ENCODE results near the gene ARHGAP29. TPM values are rescaled to one million over a fixed set of nuclear protein-coding genes. Genes with fewer than 3 reads are reported as not detected.

ARHGAP29 gene
- total RNA-seq, 4 donors from 2014 or later, result 56.2 to 115 (median 77.7) TPM

GRCh38 chr1:94183197-94183815 lies 54.1 kb downstream of the ARHGAP29 start:
- H3K27ac ChIP-seq, result no peak overlapping the region
- no peaks in the 10 kb centered on the region for H3K27me3 ChIP-seq
- peaks cover 15 to 36% of the 10 kb centered on the region in 2 donors for H3K36me3 ChIP-seq
- WGBS, 2 donors, result 79 to 83% methylated on average over 3 of the region's 3 CpGs
- TF ChIP-seq POLR2A (IDR thresholded peaks at IDR 0.05) (no peak), CTCF (IDR thresholded peaks at IDR 0.05) (no peak)
- no peaks in the 10 kb centered on the region for H3K9me3 ChIP-seq
- no peak overlapping the region for H3K4me3 ChIP-seq (replicated peaks in 1 of 3)
- H3K4me1 ChIP-seq, result peaks cover 0 to 5% of the 10 kb centered on the region in 2 donors
- no peak for DNase-seq
- intact Hi-C loops (cut with DNase I), result no loop called here

- no peak for DNase-seq
- Histone ChIP-seq H3K4me1 (peaks cover 0 to 5% of the 10 kb centered on the region in 2 donors), H3K9me3 (no peaks in the 10 kb centered on the region), H3K4me3 (replicated peaks in 1 of 3) (no peak overlapping the region), H3K36me3 (peaks cover 19 to 42% of the 10 kb centered on the region in 2 donors), H3K27ac (no peak overlapping the region), H3K27me3 (no peaks in the 10 kb centered on the region)
- intact Hi-C loops (cut with DNase I), result no loop called here
- 75 to 83% methylated on average over 1 of the region's 1 CpG for WGBS, 2 donors
- no peak for TF ChIP-seq CTCF (IDR thresholded peaks at IDR 0.05)
- TF ChIP-seq POLR2A (IDR thresholded peaks at IDR 0.05), result no peak
Observed at GRCh38 chr1:94182191-94182590, 55.2 kb downstream of the ARHGAP29 start.

- H3K27ac ChIP-seq, result no peak overlapping the region
- WGBS, 2 donors, result 87 to 95% methylated on average over 1 of the region's 1 CpG
- TF ChIP-seq CTCF (IDR thresholded peaks at IDR 0.05) (no peak), POLR2A (IDR thresholded peaks at IDR 0.05) (no peak)
- no peak for DNase-seq
- H3K4me3 ChIP-seq (replicated peaks in 1 of 3), result no peak overlapping the region
- intact Hi-C loops (cut with DNase I), result no loop called here
- no peaks in the 10 kb centered on the region for H3K27me3 ChIP-seq
- H3K9me3 ChIP-seq, result no peaks in the 10 kb centered on the region
- H3K4me1 ChIP-seq, result peaks cover 6 to 9% of the 10 kb centered on the region in 2 donors
- peaks cover 23 to 52% of the 10 kb centered on the region in 2 donors for H3K36me3 ChIP-seq
Observed at GRCh38 chr1:94180650-94181049, 56.7 kb downstream of the ARHGAP29 start.

GRCh38 chr1:94178901-94179300 lies 58.5 kb downstream of the ARHGAP29 start:
- no peak overlapping the region for H3K4me3 ChIP-seq (replicated peaks in 1 of 3)
- no peaks in the 10 kb centered on the region for H3K9me3 ChIP-seq
- intact Hi-C loops (cut with DNase I), result no loop called here
- no peaks in the 10 kb centered on the region for H3K27me3 ChIP-seq
- TF ChIP-seq CTCF (IDR thresholded peaks at IDR 0.05), result no peak
- DNase-seq, result no peak
- peak overlapping the region in 1 of 3 donors; percentile 2 for H3K27ac ChIP-seq
- peaks cover 16 to 41% of the 10 kb centered on the region in 2 donors for H3K36me3 ChIP-seq
- H3K4me1 ChIP-seq, result peaks cover 24 to 26% of the 10 kb centered on the region in 2 donors

GRCh38 chr1:94169126-94169525 lies 68.3 kb downstream of the ARHGAP29 start:
- Histone ChIP-seq H3K4me3 (replicated peaks in 1 of 3) (no peak overlapping the region), H3K36me3 (peaks cover 4 to 15% of the 10 kb centered on the region in 2 donors), H3K27ac (no peak overlapping the region), H3K27me3 (no peaks in the 10 kb centered on the region), H3K4me1 (peaks cover 4 to 8% of the 10 kb centered on the region in 2 donors), H3K9me3 (no peaks in the 10 kb centered on the region)
- no peak for DNase-seq
- intact Hi-C loops (cut with DNase I), result no loop called here
- 88 to 92% methylated on average over 3 of the region's 3 CpGs for WGBS, 2 donors
- no peak for TF ChIP-seq CTCF (IDR thresholded peaks at IDR 0.05)
- no peak for TF ChIP-seq POLR2A (IDR thresholded peaks at IDR 0.05)

Measured in thyroid gland (tissue), 4 donors.